Stimulated activated CD4-positive, alpha-beta T cell treated with anti-CD3 and anti-CD28 coated beads, Interleukin-4, amount 100 ng/mL, for 24 hours (primary cell): ENCODE data around the gene NLRP13.
"Not testable (repeated sequence)": the region's sequence is repeated elsewhere in the genome, so short reads cannot be mapped to it uniquely, and the experiment has no call there.

ENCODE experiments used
- DNase-seq: peaks from one replicate; pipeline ENCODE4 v3.0.0-alpha.2; 2020

NLRP13 gene, protein sequence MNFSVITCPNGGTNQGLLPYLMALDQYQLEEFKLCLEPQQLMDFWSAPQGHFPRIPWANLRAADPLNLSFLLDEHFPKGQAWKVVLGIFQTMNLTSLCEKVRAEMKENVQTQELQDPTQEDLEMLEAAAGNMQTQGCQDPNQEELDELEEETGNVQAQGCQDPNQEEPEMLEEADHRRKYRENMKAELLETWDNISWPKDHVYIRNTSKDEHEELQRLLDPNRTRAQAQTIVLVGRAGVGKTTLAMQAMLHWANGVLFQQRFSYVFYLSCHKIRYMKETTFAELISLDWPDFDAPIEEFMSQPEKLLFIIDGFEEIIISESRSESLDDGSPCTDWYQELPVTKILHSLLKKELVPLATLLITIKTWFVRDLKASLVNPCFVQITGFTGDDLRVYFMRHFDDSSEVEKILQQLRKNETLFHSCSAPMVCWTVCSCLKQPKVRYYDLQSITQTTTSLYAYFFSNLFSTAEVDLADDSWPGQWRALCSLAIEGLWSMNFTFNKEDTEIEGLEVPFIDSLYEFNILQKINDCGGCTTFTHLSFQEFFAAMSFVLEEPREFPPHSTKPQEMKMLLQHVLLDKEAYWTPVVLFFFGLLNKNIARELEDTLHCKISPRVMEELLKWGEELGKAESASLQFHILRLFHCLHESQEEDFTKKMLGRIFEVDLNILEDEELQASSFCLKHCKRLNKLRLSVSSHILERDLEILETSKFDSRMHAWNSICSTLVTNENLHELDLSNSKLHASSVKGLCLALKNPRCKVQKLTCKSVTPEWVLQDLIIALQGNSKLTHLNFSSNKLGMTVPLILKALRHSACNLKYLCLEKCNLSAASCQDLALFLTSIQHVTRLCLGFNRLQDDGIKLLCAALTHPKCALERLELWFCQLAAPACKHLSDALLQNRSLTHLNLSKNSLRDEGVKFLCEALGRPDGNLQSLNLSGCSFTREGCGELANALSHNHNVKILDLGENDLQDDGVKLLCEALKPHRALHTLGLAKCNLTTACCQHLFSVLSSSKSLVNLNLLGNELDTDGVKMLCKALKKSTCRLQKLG

GRCh38 chr19:55931936-55932386 is at the start of gene NLRP13:
Gene NLRP13, minus strand, starts transcription at chr19:55932336. Its CDS starts 25 bp downstream, at chr19:55932311.
- no peak for DNase-seq

GRCh38 chr19:55980415-55980814 is 48.3 kb upstream of the NLRP13 start:
- no peak for DNase-seq

GRCh38 chr19:55973982-55974381 is 41.8 kb upstream of the NLRP13 start:
- DNase-seq, result no peak

GRCh38 chr19:55962186-55962585 is 30.1 kb upstream of the NLRP13 start:
- DNase-seq, result no peak

DNA sequence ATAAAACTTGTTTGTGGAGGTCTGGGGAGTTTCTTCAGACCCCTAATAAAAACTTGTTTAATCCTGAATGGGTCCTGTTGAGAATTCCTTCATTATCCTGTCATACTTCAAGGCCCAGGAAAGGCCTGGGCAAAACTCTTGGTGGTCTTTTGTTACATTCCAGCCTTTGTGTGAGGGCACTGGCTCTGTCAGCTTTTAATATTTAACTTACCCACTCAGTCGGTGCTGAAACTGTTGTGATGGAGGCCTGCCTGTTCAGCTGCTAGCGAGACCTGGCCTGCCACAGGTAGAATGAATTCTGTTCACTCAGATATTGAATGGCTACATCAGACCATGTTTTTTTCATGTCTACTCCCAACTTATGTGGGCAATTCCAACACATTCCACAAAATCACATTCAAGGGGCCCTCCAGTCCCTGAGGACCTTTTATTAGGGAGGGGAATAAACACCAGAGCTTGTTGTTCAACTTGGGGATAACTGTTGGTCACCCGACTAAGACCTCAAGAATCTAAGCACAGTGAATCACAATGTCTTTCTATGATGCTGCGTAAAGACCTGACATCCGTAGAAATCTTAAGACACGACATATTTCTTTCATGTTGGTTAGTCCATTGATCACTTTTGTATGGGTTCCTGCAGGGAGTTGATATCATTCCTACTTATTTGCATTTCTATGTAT is 28.0 kb upstream of the NLRP13 start:
- DNase-seq, result no peak

DNA sequence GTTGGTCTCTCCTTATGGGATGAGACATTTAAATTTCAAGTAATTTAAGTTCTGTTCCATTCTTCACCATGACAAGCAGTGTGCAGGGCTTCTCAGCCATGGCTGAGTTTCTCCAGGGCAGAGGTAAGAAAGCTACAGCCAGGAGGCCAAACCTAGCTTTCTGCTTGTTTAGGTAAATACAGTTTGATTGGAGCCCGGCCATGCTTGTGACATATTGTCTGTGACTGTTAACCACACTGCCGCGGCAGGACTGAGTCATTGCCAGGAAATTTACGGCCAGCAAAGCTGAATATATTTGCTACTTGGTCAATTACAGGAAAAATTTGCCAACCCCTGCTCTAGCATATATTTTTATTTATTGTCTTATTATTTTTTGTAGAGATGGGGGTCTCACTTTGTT is 26.2 kb upstream of the NLRP13 start:
- DNase-seq, result no peak

- DNase-seq, result no peak
Measured at GRCh38 chr19:55956431-55956830, 24.3 kb upstream of the NLRP13 start.

DNA sequence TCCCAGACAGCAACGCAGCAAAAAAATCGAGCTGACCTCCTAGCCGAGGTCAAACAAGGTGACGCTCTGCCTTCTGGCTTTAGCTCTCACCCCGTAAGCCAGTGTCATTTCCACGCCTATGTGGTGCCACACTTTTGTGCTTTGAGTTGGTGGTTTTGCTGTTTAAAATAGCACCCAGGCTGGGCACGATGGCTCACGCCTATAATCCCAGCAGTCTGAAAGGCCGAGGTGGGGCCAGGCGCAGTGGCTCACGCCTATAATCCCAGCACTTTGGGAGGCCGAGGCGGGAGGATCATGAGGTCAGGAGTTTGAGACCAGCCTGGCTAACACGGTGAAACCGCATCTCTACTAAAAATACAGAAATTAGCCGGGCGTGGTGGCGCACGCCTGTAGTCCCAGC is 18.4 kb upstream of the NLRP13 start:
- DNase-seq, result not testable (repeated sequence)

DNA sequence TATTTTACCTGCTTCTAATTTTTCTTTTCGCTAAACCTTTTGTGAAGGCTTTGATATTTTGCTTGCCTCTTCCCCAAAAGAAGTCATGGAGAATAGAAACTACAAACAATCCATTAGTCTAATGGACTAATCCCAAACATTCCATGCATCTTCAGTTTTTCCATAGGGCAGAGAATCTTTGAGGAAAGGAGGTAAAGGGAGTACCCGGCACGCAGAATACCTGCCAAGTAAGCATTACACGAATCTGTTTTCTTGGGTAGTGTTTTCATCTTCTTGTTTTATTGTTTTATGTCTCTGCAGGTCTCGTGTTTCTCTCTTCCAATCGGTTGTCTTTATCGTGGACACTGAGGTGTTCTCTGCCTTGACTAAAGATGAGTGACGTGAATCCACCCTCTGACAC is 15.4 kb upstream of the NLRP13 start, which contains the start of gene NLRP8:
TSS of gene NLRP8 (plus strand) at position 301 of the 400 bp plus-strand sequence.
- no peak for DNase-seq

GRCh38 chr19:55940306-55940705 is 8.2 kb upstream of the NLRP13 start:
- no peak for DNase-seq

GRCh38 chr19:55939206-55939605 is 7.1 kb upstream of the NLRP13 start:
- no peak for DNase-seq

GRCh38 chr19:55935206-55935605 is 3.1 kb upstream of the NLRP13 start:
- no peak for DNase-seq

GRCh38 chr19:55930996-55931515 is 1.1 kb downstream of the NLRP13 start:
- no peak for DNase-seq

GRCh38 chr19:55929258-55929657 is 2.9 kb downstream of the NLRP13 start:
- DNase-seq, result not testable (repeated sequence)

- DNase-seq, result no peak
Measured at GRCh38 chr19:55927991-55928390, 4.1 kb downstream of the NLRP13 start.

GRCh38 chr19:55923556-55923955 is 8.6 kb downstream of the NLRP13 start:
- no peak for DNase-seq

- no peak for DNase-seq
Measured at GRCh38 chr19:55913643-55914268, 18.4 kb downstream of the NLRP13 start.

DNA sequence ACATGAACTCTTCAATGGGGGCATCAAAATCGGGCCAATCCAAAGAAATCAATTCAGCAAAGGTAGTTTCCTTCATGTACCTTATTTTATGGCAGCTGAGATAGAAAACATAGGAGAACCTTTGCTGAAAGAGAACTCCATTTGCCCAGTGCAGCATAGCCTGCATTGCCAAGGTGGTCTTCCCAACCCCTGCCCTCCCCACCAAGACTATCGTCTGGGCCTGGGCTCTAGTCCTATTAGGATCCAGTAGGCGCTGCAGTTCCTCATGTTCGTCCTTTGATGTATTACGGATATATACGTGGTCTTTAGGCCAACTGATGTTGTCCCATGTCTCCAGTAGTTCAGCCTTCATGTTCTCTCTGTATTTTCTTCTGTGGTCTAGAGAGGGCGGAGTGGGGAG is 19.2 kb downstream of the NLRP13 start:
- DNase-seq, result no peak

- no peak for DNase-seq
Measured at GRCh38 chr19:55909801-55910200, 22.3 kb downstream of the NLRP13 start.

DNA sequence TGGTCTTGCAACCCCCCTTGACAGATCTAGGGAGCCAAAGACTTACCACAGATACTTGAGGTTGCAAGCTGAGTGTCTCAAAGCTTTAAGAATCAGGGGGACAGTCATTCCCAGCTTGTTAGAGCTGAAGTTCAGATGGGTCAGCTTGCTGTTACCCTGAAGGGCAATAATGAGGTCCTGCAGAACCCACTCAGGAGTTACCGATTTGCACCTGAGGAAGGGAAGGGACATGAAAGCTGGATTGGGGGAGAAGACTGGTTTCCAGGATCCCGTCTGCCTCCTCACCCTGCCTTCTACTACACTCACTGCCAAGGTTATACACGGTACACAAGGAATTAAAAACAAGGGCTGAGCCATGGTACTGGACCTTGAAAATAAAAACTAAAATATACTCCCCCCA is 24.4 kb downstream of the NLRP13 start:
- no peak for DNase-seq

GRCh38 chr19:55907286-55907685 is 24.9 kb downstream of the NLRP13 start:
- no peak for DNase-seq
